Activated CD4-positive, alpha-beta T cell treated with anti-CD3 and anti-CD28 coated beads for 48 hours (primary cell): ENCODE results near the gene TCFL5.

ENCODE experiments used
- DNase-seq: peaks from one replicate; pipeline ENCODE4 v3.0.0-alpha.2; 2020

The TCFL5 gene

DNA sequence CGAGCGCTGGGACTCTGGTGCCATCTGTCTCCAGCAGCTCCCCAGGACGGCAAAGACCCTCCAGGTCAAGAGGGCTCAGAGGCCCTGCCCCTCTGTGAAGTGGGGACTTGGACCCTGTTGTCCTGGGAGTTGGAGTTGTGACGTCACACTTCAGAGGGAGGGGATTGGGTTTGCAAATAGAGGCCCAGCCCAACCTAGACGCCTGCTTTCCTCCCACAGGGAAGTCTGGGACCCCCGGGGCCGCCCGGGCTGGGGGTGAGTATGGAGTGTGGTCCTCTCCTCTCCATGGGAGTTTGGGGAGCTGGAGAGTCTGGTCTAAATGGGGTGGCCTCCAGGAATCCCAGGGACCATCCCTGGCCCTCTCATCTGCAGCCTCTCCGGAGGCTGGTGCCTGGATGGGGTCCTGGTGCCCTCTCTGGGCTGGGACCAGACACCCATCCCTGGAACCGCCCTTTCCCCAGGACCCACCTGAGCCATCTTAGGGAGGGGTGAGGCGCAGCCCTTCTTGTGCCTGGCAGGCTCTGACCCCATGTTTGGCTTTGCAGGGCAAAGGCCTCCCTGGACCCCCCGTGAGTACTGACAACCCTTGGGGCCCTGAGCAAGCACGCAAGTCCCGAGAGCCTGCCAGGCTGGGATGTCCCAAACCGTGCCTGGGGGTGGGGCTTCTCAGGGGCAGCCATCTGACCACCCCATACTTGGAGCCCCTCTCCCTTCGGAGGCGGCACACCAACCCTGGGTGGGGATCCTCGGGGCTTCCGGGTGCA is 40.5 kb downstream of the TCFL5 start:
- no peak for DNase-seq

DNA sequence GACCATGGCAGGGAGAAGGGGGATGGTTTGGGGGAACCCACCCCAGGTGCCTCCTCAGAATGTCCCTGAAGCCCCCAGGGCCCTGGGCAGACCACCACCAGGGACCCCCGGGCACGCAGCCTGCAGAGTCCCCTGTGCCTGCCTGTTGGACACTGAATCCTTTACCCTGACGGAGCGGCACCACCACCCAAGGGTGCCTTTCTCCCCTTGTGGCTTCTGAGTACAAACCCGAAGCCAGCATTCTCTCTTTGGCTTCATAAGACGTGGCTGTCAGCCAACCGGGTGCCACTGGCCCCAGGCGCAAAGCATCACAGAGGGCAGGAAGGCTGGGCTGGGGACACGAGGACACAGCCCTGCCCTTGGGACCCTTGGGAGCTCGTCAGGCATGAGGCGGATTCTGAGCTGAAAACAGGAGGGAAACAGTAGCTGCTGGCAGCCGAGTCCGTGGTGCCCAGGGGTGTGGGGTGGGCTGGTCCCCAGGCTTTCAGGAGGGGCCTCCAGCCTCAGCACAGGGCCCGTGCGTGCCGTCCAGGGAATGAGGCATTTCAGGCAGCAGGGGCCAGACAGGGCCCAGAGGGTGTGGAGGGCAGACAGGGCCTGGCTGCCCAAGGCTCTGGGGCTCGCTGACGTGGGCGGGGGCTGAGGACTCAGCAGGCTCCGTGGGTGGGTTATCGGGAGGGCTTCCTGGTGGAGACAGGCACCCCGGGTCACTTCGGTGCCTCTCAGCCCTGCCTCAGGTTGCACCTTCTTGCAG is 41.2 kb downstream of the TCFL5 start:
- DNase-seq, result no peak

DNA sequence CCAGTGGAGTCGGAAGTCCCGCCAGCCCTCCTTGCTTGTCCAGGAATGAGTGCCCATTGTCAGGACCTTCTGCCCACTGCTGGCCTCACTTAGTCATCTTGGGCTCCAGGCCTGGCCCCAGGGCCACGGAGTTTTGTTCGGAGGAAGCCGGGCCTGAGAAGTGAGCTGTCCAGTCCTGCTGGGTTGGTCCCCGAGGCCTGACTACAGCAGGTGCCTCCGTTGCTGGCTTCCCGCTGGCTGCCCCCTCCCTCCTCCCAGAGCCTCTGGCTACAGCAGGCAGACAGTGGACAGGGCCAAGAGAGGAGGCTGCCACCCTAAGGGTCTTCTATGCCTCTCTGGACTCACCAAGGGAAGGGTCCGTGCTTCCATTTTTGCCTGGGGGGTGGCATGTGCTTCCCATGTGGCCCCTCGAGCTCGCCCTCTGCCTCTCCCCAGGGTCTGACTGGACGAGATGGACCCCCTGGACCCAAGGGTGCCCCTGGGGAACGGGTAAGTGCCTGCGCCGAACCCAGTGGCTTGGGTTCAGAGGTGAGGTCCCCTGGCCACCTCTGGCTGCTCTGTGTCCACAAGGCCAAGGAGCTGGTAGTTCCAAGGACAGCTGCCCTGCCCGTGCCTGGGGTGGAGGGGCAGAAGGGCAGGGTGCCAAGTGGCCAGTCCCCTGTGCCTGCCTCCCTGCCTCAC is 42.0 kb downstream of the TCFL5 start:
- no peak for DNase-seq

DNA sequence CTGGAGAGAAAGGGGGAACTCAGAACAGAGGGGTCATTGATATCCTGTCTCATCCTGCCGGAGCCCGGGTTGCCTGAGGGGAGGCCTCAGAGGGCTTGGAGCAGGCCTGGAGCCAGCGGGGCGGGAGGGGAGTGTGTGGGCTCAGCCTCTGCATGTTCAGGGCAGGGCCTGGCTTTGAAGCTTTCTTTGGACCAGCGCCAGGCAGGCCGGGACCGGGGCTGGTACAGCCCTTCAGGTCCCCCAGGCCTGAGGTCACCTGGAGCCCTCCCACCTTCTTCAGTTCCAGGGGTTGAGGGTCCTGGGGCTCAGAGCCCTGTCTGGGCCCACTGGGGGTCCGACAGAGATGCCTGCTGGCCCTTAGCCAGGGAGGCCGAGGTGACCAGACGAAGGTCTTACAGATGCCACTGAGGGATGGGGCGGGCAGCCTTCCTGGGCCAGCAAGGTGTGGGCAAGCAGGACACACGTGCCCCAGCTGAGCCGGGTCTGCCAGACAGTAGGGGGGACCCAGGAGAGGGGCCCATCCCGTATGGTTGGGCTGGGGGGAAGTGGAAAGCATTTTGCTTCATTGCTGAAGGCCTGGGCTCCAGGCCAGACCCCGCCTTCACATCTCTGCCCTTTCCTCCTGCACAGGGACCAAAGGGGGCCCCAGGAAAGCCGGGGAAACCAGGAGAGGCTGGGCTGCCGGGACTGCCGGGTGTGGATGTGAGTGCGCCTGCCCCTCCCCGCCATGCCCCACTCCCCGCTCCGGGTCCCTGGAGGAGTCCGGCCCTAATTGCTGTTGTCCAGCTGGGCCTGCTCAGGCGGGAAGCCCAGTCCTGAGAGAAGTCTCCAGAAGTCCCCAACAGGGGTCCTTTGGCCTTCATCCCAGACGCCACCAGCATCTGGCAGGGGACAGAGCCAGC is 42.8 kb downstream of the TCFL5 start:
- no peak for DNase-seq

DNA sequence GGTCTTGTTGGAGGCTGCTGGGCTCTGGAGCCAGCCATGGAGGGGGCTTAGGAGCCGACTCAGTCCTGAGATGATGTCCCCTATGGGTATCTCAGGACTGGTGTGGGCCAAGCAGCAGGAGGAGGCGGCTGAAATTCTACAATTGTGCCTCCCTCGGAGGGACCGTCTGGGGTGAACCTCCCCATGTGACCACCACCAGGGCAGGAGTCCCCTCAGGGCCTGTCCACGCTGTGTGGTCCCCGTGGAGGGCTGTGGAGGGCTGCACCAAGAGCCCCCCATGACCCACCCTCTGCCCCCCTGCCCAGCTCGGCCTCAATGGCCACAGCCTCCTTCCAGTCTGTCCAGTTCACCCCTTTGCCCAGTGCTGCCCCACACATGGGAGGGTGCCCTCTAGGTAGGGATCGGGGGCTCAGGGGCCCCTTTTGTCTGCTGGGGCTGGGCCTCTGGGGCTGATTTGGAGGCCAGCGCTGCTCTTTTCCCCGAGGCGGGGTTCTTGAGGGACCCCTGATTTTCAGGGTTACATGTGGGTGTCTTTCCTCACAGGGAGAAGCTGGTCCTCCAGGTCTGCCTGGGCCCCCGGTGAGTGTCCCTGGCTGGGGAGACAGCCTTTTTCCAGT is 43.5 kb downstream of the TCFL5 start:
- DNase-seq, result no peak

DNA sequence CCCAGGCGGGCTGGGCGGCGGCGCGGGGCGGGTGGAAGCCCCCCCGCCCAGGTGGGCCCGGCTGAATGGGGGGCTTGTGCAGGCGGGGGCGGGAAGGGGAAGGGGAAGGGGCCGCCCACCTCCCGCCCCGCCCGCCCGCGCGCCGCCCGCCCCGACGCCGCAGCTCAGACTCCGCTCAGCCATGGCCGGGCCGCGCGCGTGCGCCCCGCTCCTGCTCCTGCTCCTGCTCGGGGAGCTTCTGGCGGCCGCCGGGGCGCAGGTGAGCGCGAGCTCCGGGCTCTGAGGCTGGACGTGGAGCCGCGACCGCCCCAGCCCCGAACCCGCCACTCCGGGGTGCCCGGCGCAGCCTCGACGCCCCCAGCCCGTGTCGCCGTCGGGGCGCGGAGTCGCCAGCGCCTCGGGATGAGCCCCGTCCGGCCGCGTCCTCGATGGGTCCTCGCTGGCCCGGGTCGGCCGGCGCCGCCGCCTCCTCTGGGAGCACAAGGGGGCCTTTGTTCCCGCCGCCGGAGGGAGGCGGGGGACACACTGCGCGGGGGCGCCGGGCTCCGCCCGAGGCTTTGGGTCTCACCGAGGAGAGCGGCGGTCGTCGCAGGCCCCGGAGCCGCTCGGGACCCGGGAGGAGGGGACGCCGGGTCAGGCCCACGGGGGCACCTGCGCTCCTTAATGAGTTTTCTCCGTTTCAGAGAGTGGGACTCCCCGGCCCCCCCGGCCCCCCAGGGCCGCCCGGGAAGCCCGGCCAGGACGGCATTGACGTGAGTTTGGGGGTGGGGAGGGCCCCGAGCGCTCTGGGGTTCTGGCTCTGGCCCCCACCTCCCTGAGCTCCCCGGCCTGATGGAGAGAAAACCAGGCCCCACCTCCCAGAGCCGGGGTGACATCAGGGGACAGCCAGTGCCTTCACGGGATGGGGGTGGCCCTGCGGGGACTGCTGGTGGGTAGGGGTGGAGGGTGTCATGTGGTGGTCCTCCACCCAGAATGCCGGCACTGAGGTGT is 44.4 kb downstream of the TCFL5 start, which contains the start of gene COL9A3:
COL9A3 (plus strand) TSS at position 167 of the 990 bp plus-strand sequence; CDS start at position 182, 15 bp downstream.
- no peak for DNase-seq

DNA sequence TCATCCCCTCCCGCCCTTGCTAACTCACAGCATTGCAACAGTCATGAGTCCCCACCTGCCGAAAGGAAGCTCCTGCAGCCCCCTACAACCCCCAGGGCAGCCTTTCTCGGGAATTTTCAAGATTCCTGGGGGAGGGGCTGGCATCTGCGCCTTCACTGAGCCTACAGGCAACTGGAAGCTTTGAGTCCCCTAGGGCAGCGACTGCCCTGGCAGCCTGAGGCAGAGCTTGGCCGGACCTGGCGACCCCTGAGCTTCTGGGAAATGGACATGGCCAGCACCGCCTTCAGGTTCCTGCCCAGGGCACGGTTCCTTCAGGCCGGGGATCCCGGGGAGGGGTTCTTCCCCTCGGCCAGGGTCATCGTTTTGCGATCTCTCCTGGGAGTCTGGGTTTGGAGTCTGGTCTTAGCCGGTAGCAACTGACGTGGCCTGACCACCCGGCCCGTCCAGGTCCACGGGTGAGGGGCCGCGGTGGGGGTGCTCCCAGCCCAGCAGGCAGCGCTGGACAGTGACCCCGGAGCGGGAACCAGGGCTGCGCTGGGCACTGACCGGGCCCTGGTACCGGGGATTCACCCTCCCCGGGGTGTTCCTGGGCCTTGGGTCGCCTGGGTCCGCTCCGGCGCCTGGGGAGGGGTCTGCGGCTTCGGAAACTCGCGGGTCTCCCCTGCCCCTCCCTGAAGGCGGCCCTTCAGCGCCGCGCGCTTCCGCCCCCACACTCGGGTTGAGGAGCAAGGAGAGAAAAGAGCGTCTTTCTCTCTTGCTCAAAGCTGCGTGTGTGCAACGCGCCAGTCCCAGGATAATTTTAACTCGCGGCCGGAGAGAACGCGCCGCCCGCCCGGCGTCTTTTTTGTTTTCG is 45.4 kb downstream of the TCFL5 start:
- DNase-seq, result no peak

DNA sequence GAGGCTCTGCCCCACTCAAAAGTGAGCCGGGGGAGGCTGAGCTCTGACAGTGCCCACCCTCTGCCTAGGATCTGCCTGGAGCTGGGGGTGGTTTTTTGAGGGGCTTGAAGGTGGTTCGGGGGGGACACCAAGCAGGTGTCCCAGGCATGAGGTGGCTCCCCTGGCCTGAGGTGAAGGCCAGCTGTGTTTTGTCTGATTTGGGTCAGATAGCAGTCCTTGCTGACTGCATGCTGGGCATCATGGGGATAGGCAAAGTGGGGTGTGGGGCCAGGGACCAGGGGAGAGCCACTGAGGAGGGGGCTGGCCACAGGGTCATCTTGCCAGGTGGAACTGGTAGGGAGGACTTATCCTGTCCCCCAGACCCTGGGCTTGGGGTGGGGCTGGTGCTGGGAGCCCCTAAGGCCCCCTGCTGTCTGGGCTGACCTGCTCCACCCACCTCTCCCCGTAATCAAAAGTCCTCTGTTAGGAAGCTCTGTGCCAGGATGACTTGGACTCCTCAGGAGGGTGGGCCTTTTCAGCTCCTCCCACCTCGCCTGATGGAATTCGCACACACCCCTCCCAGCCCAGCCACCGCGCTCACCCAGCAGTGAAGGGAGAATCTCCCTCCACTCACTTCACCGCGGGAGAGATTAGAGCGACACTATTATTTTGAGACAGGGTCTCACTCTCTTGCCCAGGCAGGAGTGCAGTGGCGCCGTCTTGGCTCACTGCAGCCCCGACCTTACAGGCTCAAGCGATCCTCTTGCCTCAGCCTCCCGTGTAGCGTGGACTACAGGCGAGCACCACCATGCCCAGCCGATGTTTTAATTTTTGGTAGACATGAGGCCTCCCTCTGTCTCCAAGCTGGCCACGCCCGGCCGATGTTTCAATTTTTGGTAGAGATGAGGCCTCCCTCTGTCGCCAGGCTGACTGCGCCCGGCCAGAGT is 46.3 kb downstream of the TCFL5 start:
- no peak for DNase-seq

DNA sequence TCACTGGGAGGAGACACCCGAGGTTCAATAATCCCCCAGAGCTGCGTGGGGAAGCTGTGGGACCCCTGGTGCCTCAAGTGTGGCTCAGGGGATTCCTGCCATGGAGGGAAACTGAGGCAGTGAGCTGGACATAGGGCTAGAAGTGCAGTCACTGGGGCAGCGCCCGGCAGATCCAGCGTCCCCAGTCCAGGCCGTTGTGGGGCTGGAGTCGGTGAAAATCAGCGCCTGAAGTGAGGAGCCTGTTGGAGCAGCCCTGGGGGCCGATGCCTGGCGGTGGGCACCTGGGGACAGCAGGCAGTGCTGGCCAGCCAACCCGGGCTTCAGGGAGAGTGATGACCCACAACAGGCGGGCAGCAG is 46.9 kb downstream of the TCFL5 start:
- DNase-seq, result no peak

DNA sequence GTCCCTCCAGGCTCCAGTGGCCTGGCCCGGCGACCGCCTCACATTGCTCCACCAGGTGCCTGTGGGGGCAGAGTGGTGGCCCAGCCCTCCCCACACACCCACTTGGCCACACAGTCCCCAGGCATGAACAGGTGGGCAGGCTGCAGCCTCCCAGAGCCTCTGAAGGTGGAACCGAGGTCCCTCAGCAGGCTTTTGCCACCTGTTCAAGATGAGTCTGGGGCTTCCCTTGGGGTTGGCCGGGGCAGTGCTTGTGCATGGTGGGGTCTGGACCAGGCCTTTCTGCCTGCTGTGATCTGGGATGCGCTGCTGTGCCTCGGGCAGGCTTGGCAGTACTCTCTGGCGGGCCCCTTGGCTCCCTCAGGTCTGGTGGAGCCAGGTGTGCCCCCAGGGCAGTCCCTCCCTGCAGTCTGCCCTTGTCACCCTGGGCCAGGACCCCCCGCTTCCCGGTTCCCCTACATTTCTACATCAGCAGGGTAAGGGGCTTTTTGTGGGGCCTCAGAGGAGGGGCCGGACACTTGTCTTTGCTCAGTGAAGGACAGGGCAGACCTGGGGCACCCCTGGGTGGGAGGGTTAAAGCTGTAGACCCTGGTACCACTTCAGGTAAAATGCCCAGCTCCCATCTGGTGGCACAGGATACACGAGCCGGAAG is 47.4 kb downstream of the TCFL5 start:
- no peak for DNase-seq

DNA sequence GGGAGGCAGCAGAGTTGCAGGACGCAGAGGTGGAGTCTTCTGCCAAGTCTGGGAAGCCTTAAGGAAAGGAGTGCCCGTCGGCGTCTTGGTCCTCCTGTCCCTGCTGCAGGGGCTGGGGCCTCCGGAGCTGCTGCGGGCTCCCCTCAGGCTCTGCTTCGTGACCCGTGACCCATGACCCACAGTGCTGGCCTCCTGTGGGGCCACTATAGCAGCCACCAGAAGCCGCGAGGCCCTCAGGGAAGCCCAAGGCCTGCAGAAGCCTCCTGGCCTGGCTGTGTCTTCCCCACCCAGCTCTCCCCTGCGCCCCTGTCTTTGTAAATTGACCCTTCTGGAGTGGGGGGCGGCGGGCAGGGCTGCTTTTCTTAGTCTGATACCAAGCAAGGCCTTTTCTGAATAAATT is 48.0 kb downstream of the TCFL5 start:
- DNase-seq, result no peak

DNA sequence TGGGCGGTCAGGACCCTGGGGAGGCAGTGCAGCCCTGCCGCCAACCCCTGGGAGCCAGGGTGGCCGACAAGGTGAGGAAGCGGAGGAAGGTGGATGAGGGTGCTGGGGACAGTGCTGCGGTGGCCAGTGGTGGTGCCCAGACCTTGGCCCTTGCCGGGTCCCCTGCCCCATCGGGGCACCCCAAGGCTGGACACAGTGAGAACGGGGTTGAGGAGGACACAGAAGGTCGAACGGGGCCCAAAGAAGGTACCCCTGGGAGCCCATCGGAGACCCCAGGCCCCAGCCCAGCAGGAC is 48.8 kb downstream of the TCFL5 start:
- no peak for DNase-seq

DNA sequence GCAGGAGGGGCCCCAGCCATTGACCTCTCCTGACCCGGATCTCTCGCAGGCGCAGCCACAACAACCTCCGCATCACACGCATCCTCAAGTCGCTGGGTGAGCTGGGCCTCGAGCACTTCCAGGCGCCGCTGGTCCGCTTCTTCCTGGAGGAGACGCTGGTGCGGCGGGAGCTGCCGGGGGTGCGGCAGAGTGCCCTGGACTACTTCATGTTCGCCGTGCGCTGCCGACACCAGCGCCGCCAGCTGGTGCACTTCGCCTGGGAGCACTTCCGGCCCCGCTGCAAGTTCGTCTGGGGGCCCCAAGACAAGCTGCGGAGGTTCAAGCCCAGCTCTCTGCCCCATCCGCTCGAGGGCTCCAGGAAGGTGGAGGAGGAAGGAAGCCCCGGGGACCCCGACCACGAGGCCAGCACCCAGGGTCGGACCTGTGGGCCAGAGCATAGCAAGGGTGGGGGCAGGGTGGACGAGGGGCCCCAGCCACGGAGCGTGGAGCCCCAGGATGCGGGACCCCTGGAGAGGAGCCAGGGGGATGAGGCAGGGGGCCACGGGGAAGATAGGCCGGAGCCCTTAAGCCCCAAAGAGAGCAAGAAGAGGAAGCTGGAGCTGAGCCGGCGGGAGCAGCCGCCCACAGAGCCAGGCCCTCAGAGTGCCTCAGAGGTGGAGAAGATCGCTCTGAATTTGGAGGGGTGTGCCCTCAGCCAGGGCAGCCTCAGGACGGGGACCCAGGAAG is 49.3 kb downstream of the TCFL5 start:
- no peak for DNase-seq

DNA sequence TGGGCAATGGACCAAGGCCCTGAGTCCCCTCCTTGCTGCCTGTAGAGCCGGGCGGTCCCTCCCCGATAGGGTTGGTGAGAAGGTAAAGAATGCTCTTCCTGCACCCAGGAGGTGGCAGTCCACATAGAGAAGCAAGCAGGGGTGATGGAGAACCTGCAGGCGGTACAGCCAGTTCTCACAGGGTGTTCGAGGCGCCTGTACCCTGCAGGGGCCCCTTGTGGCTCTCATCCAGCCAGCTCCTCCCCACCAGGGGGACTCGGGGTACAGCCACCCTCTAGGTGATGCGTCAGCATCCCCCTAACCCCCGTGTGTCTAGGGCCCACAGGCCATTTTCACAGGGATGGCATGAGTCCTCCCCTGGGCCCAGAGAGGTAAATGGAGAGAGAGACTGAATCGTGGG is 49.9 kb downstream of the TCFL5 start:
- no peak for DNase-seq

DNA sequence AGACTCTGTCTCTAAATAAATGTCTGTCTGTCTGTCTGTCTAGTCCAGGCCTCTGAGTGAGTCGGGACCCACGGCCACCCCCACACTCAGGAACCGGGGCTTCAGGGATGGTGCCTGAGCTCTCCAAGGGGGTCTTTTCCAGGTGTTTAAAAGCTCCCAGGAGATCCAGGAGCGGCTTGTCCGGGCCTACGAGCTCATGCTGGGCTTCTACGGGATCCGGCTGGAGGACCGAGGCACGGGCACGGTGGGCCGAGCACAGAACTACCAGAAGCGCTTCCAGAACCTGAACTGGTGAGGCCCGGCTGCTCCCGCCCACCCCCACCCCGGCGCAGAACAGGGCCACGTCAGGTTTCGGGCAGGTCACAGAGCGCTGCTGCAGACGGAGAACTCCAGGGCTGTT is 50.3 kb downstream of the TCFL5 start:
- DNase-seq, result no peak

DNA sequence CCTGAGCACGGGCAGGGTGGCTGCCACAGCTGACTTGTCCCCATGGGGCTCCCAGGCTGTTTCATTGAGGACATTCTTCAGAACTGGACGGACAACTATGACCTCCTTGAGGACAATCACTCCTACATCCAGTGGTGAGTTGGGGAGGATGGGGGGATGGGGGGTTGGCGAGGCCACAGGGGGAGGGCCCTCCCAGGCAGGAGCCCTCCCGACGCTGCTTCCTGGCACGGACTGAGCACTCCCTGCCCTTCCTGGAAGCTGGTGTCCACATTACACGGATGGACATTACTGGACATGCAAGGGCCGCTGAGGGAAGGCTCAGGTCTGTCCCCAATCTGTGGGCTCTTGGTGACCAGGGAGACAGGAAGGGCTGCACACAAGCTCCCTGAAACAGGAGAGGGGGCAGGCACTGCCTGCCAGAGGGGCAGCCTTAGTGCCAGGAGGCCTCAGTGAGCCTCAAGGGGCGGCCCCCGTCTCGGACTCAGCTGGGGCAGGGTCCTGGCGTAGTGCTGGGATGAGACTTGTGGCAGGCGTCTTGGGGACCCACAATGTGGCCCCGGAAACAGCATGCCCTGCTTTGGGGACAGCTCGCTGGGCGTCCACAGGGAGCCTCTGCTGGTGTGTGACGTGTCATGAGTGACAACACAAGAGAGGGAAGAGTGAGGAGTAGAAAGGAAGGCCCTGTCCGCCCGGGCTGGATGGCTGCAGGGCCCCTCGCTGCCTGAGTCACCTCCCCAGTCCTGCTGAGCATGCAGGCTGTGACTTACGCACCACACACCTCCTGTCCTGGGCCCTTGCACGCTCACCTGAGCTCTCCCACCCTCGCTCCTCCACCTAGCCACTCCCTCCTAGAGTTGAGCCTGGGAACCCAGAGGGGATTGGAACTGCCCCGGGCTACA is 51.8 kb downstream of the TCFL5 start:
- no peak for DNase-seq
